Left renal cortex interstitium (tissue), 4 donors: ENCODE measurements around the gene ARHGAP10. TPM values are rescaled to one million over a fixed set of nuclear protein-coding genes. Genes with fewer than 3 reads are reported as not detected.
A peak's percentile ranks its signal among the peaks of the same experiment; 100 is the strongest.

Experiments used
- DNase-seq, 4 donors: peaks; one replicate each; pipeline ENCODE4 v3.0.0-alpha.2; 2013; ENCODE audit warnings: low read depth in 4 of 4, low spot score in 2 of 4, missing footprints in 1 of 4
- polyA plus RNA-seq, 4 donors: library from polyadenylated mRNA; unstranded; fragments of 120-200 nt; gene quantifications; one replicate each; pipeline ENCODE4 v1.2.1, GENCODE V29; 2013; ENCODE audit not compliant: insufficient read length in 4 of 4

ARHGAP10 gene
- polyA plus RNA-seq, 4 donors, result 18.3 to 20.9 (median 19.5) TPM

- no peak for DNase-seq
Measured at GRCh38 chr4:147730333-147730732, 1.6 kb upstream of the ARHGAP10 start.

- DNase-seq, result peak in 2 of 4 donors; percentile 63 to 67
Measured at GRCh38 chr4:147732518-147733235, 789 bp downstream of the ARHGAP10 start.

- DNase-seq, result no peak
Measured at GRCh38 chr4:147733716-147734344, 1.9 kb downstream of the ARHGAP10 start.

GRCh38 chr4:147734496-147734895, 2.6 kb downstream of the ARHGAP10 start:
- no peak for DNase-seq

GRCh38 chr4:147735413-147736301, 3.8 kb downstream of the ARHGAP10 start:
- no peak for DNase-seq

GRCh38 chr4:147736458-147736857, 4.6 kb downstream of the ARHGAP10 start:
- DNase-seq, result no peak

- no peak for DNase-seq
Measured at GRCh38 chr4:147737623-147738022, 5.7 kb downstream of the ARHGAP10 start.

- no peak for DNase-seq
Measured at GRCh38 chr4:147739239-147739823, 7.4 kb downstream of the ARHGAP10 start.

GRCh38 chr4:147740176-147740575, 8.3 kb downstream of the ARHGAP10 start:
- no peak for DNase-seq

- DNase-seq, result no peak
Measured at GRCh38 chr4:147741190-147741788, 9.4 kb downstream of the ARHGAP10 start.

GRCh38 chr4:147747787-147748454, 16.0 kb downstream of the ARHGAP10 start:
- no peak for DNase-seq

- no peak for DNase-seq
Measured at GRCh38 chr4:147749811-147750321, 18.0 kb downstream of the ARHGAP10 start.

GRCh38 chr4:147753047-147753446, 21.2 kb downstream of the ARHGAP10 start:
- DNase-seq, result no peak

- no peak for DNase-seq
Measured at GRCh38 chr4:147754037-147754445, 22.2 kb downstream of the ARHGAP10 start.

GRCh38 chr4:147755561-147756295, 23.8 kb downstream of the ARHGAP10 start:
- no peak for DNase-seq

- no peak for DNase-seq
Measured at GRCh38 chr4:147756417-147756816, 24.5 kb downstream of the ARHGAP10 start.

- no peak for DNase-seq
Measured at GRCh38 chr4:147760176-147760575, 28.3 kb downstream of the ARHGAP10 start.

- no peak for DNase-seq
Measured at GRCh38 chr4:147760695-147761094, 28.8 kb downstream of the ARHGAP10 start.
